IPS-18c (cell line): ENCODE results near the gene TP53I11.

ENCODE experiments used
- H3K4me3 ChIP-seq: 2 replicates; pipeline ENCODE4 v1.7.0; 2013; ENCODE audit warnings: low read depth, mild to moderate bottlenecking, low read length, moderate library complexity; ENCODE audit not compliant: insufficient read depth
- H3K9me3 ChIP-seq: one replicate; pipeline ENCODE4 v1.6.1; 2013; ENCODE audit warnings: mild to moderate bottlenecking, low read length, moderate library complexity; ENCODE audit not compliant: control insufficient read depth, insufficient read depth

TP53I11 gene

GRCh38 chr11:44885919-44886789 is 64.5 kb downstream of the TP53I11 start:
- H3K4me3 ChIP-seq, result no peak overlapping the region
- H3K9me3 ChIP-seq, result peaks cover 5% of the 10 kb centered on the region

GRCh38 chr11:44885065-44885810 is 65.4 kb downstream of the TP53I11 start:
- H3K4me3 ChIP-seq, result no peak overlapping the region; the same call in 1 of the 2 replicates
- H3K9me3 ChIP-seq, result peaks cover 2% of the 10 kb centered on the region

- no peak overlapping the region for H3K4me3 ChIP-seq
- H3K9me3 ChIP-seq, result peaks cover 2% of the 10 kb centered on the region
Measured at GRCh38 chr11:44884056-44884455, 66.6 kb downstream of the TP53I11 start.

- Histone ChIP-seq H3K9me3 (peaks cover 2% of the 10 kb centered on the region), H3K4me3 (no peak overlapping the region)
Measured at GRCh38 chr11:44883277-44883676, 67.4 kb downstream of the TP53I11 start.
